Fibroblast of lung (primary cell): ENCODE measurements around the gene COL8A1.

Source experiments
- EZH2 ChIP-seq: IDR thresholded peaks from 2 replicates; pipeline ENCODE4 v1.5.1; 2012; ENCODE audit warnings: low read length, control low read depth, mild to moderate bottlenecking; ENCODE audit errors: missing control alignments
- TF ChIP-seq, protein P1 (sequence below), 2 donors: IDR thresholded peaks in 1 of 2; conservative IDR thresholded peaks in 1 of 2; 1 replicate in 1 of 2; 2 replicates in 1 of 2; pipeline ENCODE4 v1.5.1; 2011 to 2012; ENCODE audit warnings: low read length in 2 of 2, control low read depth in 1 of 2, inconsistent platforms in 1 of 2, low read depth in 1 of 2, mild to moderate bottlenecking in 1 of 2

DNA sequence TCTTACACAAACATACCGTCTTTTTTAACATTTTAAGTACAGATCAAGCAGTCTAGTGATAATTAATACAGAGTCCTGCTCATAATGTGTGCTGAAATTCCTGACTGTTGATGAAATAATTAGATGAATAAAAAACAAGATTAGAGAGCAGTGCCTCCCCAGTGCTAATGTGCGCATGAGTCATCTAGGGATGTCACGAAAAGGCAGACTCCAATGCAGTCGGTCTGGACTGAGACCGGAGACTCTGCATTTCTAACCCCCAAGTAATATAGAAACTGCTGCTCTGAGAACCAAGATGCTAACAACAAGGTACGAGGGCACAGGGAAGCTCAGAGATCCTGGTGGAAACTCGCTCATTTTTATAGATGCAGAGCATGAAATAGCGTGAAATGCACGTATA lies 61.4 kb downstream of the COL8A1 start:
- TF ChIP-seq, protein P1, sequence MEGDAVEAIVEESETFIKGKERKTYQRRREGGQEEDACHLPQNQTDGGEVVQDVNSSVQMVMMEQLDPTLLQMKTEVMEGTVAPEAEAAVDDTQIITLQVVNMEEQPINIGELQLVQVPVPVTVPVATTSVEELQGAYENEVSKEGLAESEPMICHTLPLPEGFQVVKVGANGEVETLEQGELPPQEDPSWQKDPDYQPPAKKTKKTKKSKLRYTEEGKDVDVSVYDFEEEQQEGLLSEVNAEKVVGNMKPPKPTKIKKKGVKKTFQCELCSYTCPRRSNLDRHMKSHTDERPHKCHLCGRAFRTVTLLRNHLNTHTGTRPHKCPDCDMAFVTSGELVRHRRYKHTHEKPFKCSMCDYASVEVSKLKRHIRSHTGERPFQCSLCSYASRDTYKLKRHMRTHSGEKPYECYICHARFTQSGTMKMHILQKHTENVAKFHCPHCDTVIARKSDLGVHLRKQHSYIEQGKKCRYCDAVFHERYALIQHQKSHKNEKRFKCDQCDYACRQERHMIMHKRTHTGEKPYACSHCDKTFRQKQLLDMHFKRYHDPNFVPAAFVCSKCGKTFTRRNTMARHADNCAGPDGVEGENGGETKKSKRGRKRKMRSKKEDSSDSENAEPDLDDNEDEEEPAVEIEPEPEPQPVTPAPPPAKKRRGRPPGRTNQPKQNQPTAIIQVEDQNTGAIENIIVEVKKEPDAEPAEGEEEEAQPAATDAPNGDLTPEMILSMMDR (conservative IDR thresholded peaks at IDR 0.05 in 1 of 2, IDR thresholded peaks at IDR 0.05 in 1 of 2; ENCODE audit: low read depth in 1 of 2, low read length in 2 of 2): no peak
- TF ChIP-seq EZH2: no peak
